ENCODE data around the gene DGKE. TPM values are rescaled to one million over a fixed set of nuclear protein-coding genes. Genes with fewer than 3 reads are reported as not detected.

DGKE gene
- total RNA-seq, 2 experiments from 2014 or later = 20.0 to 22.3 TPM

DNA sequence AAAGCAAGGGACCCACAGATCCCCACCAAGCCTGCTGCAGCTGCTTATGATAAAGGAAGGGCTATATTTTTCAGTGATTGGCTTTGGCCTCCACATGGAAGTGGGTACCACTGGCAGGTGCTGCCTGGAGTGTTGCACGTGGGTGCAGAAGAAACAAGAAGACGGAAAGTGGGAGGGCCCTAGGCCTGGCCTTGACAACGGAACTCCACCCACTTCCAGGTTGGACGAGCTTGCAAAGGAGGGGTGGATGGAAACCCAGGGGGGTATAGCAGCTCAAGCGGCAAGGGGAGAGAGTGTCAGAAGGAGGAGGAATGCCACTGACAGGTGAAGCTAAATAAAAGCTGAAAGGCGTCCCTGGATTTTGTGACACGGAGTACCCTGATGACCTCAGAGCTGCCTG, 59.6 kb downstream of the DGKE start:
- CTCF ChIA-PET = interaction anchor here (1.1 kb wide), 1 partner anchor 67 kb away, joined by 3 read pairs; the partner anchor contains the start of gene COIL
- no peaks in the 10 kb centered on the region for H3K27me3 ChIP-seq (ENCODE audit: control insufficient read depth in 1 of 2, insufficient read depth in 2 of 2, low read length in 2 of 2)
- no peak overlapping the region for H3K27ac ChIP-seq (ENCODE audit: low read depth in 1 of 2, low read length in 2 of 2)
- Mint-ChIP-seq H3K27ac (no peak overlapping the region), H3K27me3 (no peaks in the 10 kb centered on the region), H3K36me3 (ENCODE audit: low read depth) (peaks cover 100% of the 10 kb centered on the region), H3K4me3 (no peak overlapping the region), H3K4me1 (ENCODE audit: low read depth) (no peaks in the 10 kb centered on the region), H3K9me3 (no peaks in the 10 kb centered on the region)
- DNase-seq (peak in 1 of 14 experiments; percentile 31), ATAC-seq (ENCODE audit: poor library complexity) (no peak)
- peaks cover 3 to 4% of the 10 kb centered on the region in 2 experiments for H3K9me3 ChIP-seq (ENCODE audit: control insufficient read depth in 1 of 2, insufficient read depth in 1 of 2, low read length in 2 of 2)
- H3K36me3 ChIP-seq (ENCODE audit: insufficient read depth, low read length) = peaks cover 90% of the 10 kb centered on the region
- intact Hi-C loops (cut with DNase I, micrococcal nuclease) = loop anchor here in 1 of 2 experiments (2.0 kb wide), 1 partner anchor 47 kb away; no protein-coding TSS in a partner anchor
- POLR2A ChIA-PET = interaction anchor here (1.5 kb wide), 1 partner anchor 20 kb away, joined by 5 read pairs; the partner anchor contains the start of gene TRIM25
- no peak overlapping the region for H3K4me3 ChIP-seq (ENCODE audit: low read length)
- TF ChIP-seq, protein P1, sequence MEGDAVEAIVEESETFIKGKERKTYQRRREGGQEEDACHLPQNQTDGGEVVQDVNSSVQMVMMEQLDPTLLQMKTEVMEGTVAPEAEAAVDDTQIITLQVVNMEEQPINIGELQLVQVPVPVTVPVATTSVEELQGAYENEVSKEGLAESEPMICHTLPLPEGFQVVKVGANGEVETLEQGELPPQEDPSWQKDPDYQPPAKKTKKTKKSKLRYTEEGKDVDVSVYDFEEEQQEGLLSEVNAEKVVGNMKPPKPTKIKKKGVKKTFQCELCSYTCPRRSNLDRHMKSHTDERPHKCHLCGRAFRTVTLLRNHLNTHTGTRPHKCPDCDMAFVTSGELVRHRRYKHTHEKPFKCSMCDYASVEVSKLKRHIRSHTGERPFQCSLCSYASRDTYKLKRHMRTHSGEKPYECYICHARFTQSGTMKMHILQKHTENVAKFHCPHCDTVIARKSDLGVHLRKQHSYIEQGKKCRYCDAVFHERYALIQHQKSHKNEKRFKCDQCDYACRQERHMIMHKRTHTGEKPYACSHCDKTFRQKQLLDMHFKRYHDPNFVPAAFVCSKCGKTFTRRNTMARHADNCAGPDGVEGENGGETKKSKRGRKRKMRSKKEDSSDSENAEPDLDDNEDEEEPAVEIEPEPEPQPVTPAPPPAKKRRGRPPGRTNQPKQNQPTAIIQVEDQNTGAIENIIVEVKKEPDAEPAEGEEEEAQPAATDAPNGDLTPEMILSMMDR (IDR thresholded peaks at IDR 0.05) = no peak
- no peaks in the 10 kb centered on the region for H3K4me1 ChIP-seq (ENCODE audit: insufficient read depth, low read length)

DNA sequence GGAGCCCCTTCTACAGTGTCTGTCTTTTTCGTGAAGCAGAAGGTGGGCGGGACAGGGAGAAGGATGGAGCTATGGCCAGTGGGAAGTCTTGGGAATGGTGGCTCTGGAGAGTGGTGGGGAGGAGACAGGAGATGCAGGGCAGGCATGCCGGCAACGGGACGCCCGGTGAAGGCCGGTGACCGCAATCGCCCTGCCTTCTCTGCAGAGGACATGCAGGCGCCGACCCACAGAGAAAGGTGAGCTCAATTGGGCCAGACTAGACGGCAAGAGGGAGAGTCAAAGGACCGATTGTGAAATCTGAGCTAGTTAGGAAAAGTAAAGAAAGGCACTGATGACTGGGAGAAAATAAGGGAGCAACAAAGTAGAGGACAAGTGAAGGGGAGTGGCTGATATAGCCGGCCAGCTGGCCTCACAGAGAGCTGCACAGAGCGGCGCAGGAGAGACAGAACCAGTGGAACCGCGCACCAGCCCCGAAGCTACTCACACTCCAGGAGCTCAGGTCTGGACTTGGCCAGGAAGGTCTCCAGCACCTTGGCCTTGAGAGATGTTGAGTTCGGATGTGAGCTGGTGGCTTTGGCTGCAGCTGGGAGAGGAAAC, 61.0 kb downstream of the DGKE start:
- Mint-ChIP-seq H3K36me3 (ENCODE audit: low read depth) (peaks cover 99% of the 10 kb centered on the region), H3K4me1 (ENCODE audit: low read depth) (no peaks in the 10 kb centered on the region), H3K27ac (no peak overlapping the region), H3K27me3 (no peaks in the 10 kb centered on the region), H3K4me3 (no peak overlapping the region), H3K9me3 (no peaks in the 10 kb centered on the region)
- H3K27ac ChIP-seq (ENCODE audit: low read depth in 1 of 2, low read length in 2 of 2) = no peak overlapping the region
- peak in 1 of 14 experiments; percentile 27 for DNase-seq
- peaks cover 91% of the 10 kb centered on the region for H3K36me3 ChIP-seq (ENCODE audit: insufficient read depth, low read length)
- H3K27me3 ChIP-seq (ENCODE audit: control insufficient read depth in 1 of 2, insufficient read depth in 2 of 2, low read length in 2 of 2) = no peaks in the 10 kb centered on the region
- ATAC-seq (ENCODE audit: poor library complexity) = no peak
- no peaks in the 10 kb centered on the region for H3K9me3 ChIP-seq (ENCODE audit: control insufficient read depth in 1 of 2, insufficient read depth in 1 of 2, low read length in 2 of 2)
- intact Hi-C loops (cut with DNase I, micrococcal nuclease) = no loop called here
- TF ChIP-seq, protein P1 (IDR thresholded peaks at IDR 0.05) = no peak
- no peaks in the 10 kb centered on the region for H3K4me1 ChIP-seq (ENCODE audit: insufficient read depth, low read length)
- no peak overlapping the region for H3K4me3 ChIP-seq (ENCODE audit: low read length)
- ChIA-PET CTCF (no interaction called here), POLR2A (interaction anchor here (0.5 kb wide), 1 partner anchor 61 kb away, joined by 3 read pairs; the partner anchor contains the start of genes C17orf67 and DGKE)

DNA sequence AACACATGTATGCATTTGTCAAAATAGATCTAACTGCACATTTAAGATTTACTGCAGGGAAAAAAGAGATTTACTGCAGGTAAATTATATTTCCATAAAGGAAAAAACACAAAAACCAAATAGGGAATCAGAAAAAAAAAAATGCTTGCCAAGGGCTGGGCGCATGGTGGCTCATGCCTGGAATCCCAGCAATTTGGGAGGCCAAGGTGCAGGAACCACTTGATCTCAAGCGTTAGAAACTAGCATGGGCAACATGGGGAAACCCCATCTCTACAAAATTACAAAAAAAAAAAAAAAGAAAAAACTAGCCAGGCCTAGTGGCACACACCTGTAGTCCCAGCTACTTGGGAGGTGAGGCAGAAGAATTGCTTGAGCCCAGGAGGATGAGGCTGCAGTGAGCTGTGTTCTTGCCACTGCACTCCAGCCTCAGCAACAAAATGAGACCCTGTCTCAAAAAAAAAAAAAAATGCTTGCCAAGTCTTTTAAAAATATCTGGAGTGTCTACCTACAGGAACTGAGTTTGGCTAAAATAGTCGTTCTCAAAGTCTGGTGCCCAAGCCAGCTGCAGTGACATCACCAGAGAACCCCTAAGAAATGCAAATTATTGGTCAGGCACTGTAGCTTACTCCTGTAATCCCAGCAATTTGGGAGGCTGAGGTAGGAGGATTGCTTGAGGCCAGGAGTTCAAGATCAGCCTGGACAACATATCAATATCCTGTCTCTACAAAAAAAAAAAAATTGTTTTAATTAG, 62.4 kb downstream of the DGKE start:
- CTCF ChIA-PET = interaction anchor here (0.7 kb wide), 1 partner anchor 1285 kb away, joined by 3 read pairs; no protein-coding TSS in a partner anchor
- H3K27ac Mint-ChIP-seq = no peak overlapping the region

More for the DNA sequence above, 62.4 kb downstream of the DGKE start:
- DNase-seq = no peak
- Mint-ChIP-seq H3K27me3 (no peaks in the 10 kb centered on the region), H3K4me1 (ENCODE audit: low read depth) (peaks cover 6% of the 10 kb centered on the region), H3K9me3 (no peaks in the 10 kb centered on the region), H3K4me3 (no peak overlapping the region), H3K36me3 (ENCODE audit: low read depth) (peaks cover 98% of the 10 kb centered on the region)
- Histone ChIP-seq H3K9me3 (ENCODE audit: control insufficient read depth in 1 of 2, insufficient read depth in 1 of 2, low read length in 2 of 2) (no peaks in the 10 kb centered on the region), H3K27me3 (ENCODE audit: control insufficient read depth in 1 of 2, insufficient read depth in 2 of 2, low read length in 2 of 2) (no peaks in the 10 kb centered on the region), H3K27ac (ENCODE audit: low read depth in 1 of 2, low read length in 2 of 2) (no peak overlapping the region), H3K4me1 (ENCODE audit: insufficient read depth, low read length) (no peaks in the 10 kb centered on the region), H3K36me3 (ENCODE audit: insufficient read depth, low read length) (peaks cover 92% of the 10 kb centered on the region), H3K4me3 (ENCODE audit: low read length) (no peak overlapping the region)
- TF ChIP-seq, protein P1 (IDR thresholded peaks at IDR 0.05) = no peak
- no peak for ATAC-seq (ENCODE audit: poor library complexity)
- POLR2A ChIA-PET = interaction anchor here (0.7 kb wide), 1 partner anchor 256 kb away, joined by 3 read pairs; no protein-coding TSS in a partner anchor
- intact Hi-C loops (cut with DNase I, micrococcal nuclease) = no loop called here
